HepG2 (cell line): ENCODE results near the gene UNKL. TPM values are rescaled to one million over a fixed set of nuclear protein-coding genes. Genes with fewer than 3 reads are reported as not detected.

Source experiments
- ATM ChIP-seq: fragments of 450-650 bp; IDR thresholded peaks from 2 replicates; pipeline ENCODE4 v1.7.1; 2017; ENCODE audit warnings: mild to moderate bottlenecking, borderline replicate concordance
- FOSL1 ChIP-seq: sonication (generic); formaldehyde crosslinking; IDR thresholded peaks from 2 replicates; pipeline ENCODE4 v1.9.0; 2021; ENCODE audit warnings: missing genetic modification reagents, borderline replicate concordance
- HNF1B ChIP-seq: sonication (generic); formaldehyde crosslinking; IDR thresholded peaks from 2 replicates; pipeline ENCODE4 v1.5.1; 2020; ENCODE audit warnings: mild to moderate bottlenecking, moderate library complexity, missing genetic modification reagents
- HNRNPH1 ChIP-seq: fragments of 200-400 bp; formaldehyde crosslinking; optimal IDR thresholded peaks from 2 replicates; pipeline ENCODE3; 2017; ENCODE audit warnings: mild to moderate bottlenecking, low read depth, low read length
- IKZF1 ChIP-seq: fragments of 450-650 bp; IDR thresholded peaks from 2 replicates; pipeline ENCODE4 v1.7.1; 2016
- KLF15 ChIP-seq: sonication (generic); formaldehyde crosslinking; IDR thresholded peaks from 2 replicates; pipeline ENCODE4 v1.8.1; 2023; ENCODE audit warnings: borderline replicate concordance, mild to moderate bottlenecking, inconsistent platforms, missing genetic modification reagents, mixed read lengths
- MAF1 ChIP-seq: sonication (generic); formaldehyde crosslinking; IDR thresholded peaks from 2 replicates; pipeline ENCODE4 v1.5.0; 2020; ENCODE audit warnings: missing genetic modification reagents, borderline replicate concordance
- MXI1 ChIP-seq: IDR thresholded peaks from 3 replicates; pipeline ENCODE4 v1.6.1; 2012; ENCODE audit warnings: low read depth, low read length, inconsistent platforms, borderline replicate concordance
- NAIF1 ChIP-seq: sonication (generic); formaldehyde crosslinking; IDR thresholded peaks from 2 replicates; pipeline ENCODE4 v1.5.0; 2020; ENCODE audit warnings: mild to moderate bottlenecking, missing genetic modification reagents, borderline replicate concordance
- NPAS2 ChIP-seq: sonication (generic); formaldehyde crosslinking; IDR thresholded peaks from 2 replicates; pipeline ENCODE4 v1.8.0; 2022; ENCODE audit warnings: mild to moderate bottlenecking, missing genetic modification reagents, borderline replicate concordance
- NR1H2 ChIP-seq: sonication (generic); formaldehyde crosslinking; IDR thresholded peaks from 2 replicates; pipeline ENCODE4 v1.8.1; 2022; ENCODE audit warnings: low read depth, missing genetic modification reagents, borderline replicate concordance
- PAF1 ChIP-seq: IDR thresholded peaks from 2 replicates; pipeline ENCODE4 v1.6.1; 2016; ENCODE audit warnings: missing genetic modification reagents, missing compliant biosample characterization
- PHF8 ChIP-seq: sonication (generic); formaldehyde crosslinking; IDR thresholded peaks from 2 replicates; pipeline ENCODE4 v1.5.0; 2020; ENCODE audit warnings: missing genetic modification reagents
- POLR2AphosphoS2 ChIP-seq: IDR thresholded peaks from 2 replicates; pipeline ENCODE4 v1.6.1; 2011; ENCODE audit warnings: low read depth, low read length, improper control_type of control experiment
- THAP11 ChIP-seq: IDR thresholded peaks from 2 replicates; pipeline ENCODE4 v1.6.1; 2016; ENCODE audit warnings: missing biosample characterization, missing genetic modification reagents
- ZBED4 ChIP-seq: sonication (generic); formaldehyde crosslinking; IDR thresholded peaks from 2 replicates; pipeline ENCODE4 v1.4.0; 2020; ENCODE audit warnings: missing genetic modification reagents, borderline replicate concordance
- ZBTB21 ChIP-seq: sonication (generic); formaldehyde crosslinking; IDR thresholded peaks from 2 replicates; pipeline ENCODE4 v1.4.0; 2020; ENCODE audit warnings: missing genetic modification reagents
- ZFP62 ChIP-seq: sonication (generic); formaldehyde crosslinking; IDR thresholded peaks from 2 replicates; pipeline ENCODE4 v1.4.0; 2020; ENCODE audit warnings: missing genetic modification reagents
- ZFX ChIP-seq: sonication (generic); formaldehyde crosslinking; IDR thresholded peaks from 2 replicates; pipeline ENCODE4 v1.4.0; 2020; ENCODE audit warnings: mild to moderate bottlenecking, low read depth, missing genetic modification reagents, moderate library complexity
- ZNF20 ChIP-seq: sonication (generic); formaldehyde crosslinking; IDR thresholded peaks from 2 replicates; pipeline ENCODE4 v1.4.0; 2020; ENCODE audit warnings: mild to moderate bottlenecking, moderate library complexity, missing genetic modification reagents
- ZNF839 ChIP-seq: sonication (generic); formaldehyde crosslinking; IDR thresholded peaks from 2 replicates; pipeline ENCODE4 v1.4.0; 2020; ENCODE audit warnings: missing genetic modification reagents, mild to moderate bottlenecking, borderline replicate concordance
- polyA plus RNA-seq, 8 experiments: library from polyadenylated mRNA; depleted of rRNA in 3 of 8; stranded (reverse) in 7 of 8; unstranded in 1 of 8; fragments of >200 nt; fragmentation: Illumina TruSeq in 4 of 8; extraction: Trizol in 4 of 8; gene quantifications; 2 replicates each; pipeline versions ENCODE4 v1.2.1 to v1.2.3, GENCODE V29; 2011 to 2016; ENCODE audit warnings: low read depth in 4 of 8, missing spikeins in 1 of 8, mixed read lengths in 1 of 8; ENCODE audit not compliant: insufficient read depth in 1 of 8
- total RNA-seq, 5 experiments: library from RNA; depleted of rRNA; stranded (reverse); fragments of >200 nt; fragmentation: Illumina TruSeq; extraction: Trizol; gene quantifications; 2 replicates each; pipeline ENCODE4 v1.2.3, GENCODE V29; 2016; ENCODE audit warnings: low read depth in 1 of 5
- TF ChIP-seq, protein P1 (sequence below): sonication (generic); formaldehyde crosslinking; IDR thresholded peaks from 2 replicates; pipeline ENCODE4 v1.4.0; 2020; ENCODE audit warnings: missing genetic modification reagents

Gene UNKL
- total and polyA plus RNA-seq, 2 of the 13 experiments (the other 11 are each of a cell fraction or from before 2014, with no cell fraction given): 10.4 to 17.6 TPM

DNA sequence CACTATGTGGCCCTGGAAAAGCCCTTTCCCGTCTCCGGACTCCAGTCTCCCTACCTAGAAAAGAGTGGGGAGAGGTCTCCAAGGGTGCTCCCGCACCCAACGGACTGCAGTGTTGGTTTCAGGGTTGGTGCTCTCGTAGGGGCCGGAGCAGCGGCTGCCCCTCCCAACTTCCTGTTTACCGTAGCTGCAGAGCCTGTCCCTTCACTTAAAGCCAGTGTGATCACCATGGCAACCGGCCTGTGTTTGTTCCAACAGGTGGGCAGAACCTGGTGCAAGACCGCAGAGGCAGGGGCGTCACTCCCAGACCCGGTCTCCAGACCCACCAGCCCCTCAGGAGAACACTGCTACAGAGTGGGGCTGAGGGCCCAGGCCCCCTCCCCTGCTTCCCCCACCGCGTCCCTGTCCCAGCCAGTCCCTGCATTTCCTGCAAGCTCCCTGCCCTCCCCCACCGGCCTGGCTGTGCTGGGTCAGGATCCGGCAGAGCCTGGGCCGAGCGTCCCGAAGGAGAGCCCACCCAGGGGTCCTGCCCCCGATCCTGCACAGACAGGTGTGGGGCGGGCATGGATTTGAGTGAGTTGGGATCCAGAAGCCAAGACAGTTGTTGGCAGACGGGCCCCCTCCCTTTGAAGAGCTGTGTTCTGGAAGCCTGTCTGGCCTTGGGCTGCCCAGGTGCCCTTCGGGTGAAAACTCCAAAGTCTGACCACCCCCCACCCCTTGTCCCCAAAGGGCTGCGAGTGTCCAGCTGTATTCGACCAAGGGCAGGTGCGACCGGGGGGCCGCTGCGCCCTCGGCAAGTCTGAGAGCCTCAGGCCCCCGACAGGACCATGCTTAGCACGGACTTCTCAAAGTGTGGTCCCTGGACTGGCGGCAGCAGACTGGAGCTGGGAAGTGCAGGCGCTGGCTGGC is 82.5 kb downstream of the UNKL start (continued):
- TF ChIP-seq ZFX (CRISPR knock-in tag) (peak; percentile 73), NR1H2 (CRISPR knock-in tag) (no peak), IKZF1 (no peak), FOSL1 (no peak), ZNF839 (no peak), KLF15 (CRISPR knock-in tag) (no peak), POLR2AphosphoS2 (no peak), NPAS2 (CRISPR knock-in tag) (no peak), ZFP62 (no peak), ZBED4 (CRISPR knock-in tag) (no peak), ZBTB21 (no peak), PHF8 (peak; percentile 17; the same call in 1 of the 2 replicates), HNF1B (CRISPR knock-in tag) (no peak; the same call in none of the 2 replicates), ZNF20 (no peak), ATM (no peak), MAF1 (CRISPR knock-in tag) (no peak), HNRNPH1 (no peak), THAP11 (CRISPR knock-in tag) (no peak), MXI1 (peak; percentile 80; the same call in 1 of the 3 replicates), PAF1 (no peak), NAIF1 (CRISPR knock-in tag) (no peak)
- TF ChIP-seq, protein P1, sequence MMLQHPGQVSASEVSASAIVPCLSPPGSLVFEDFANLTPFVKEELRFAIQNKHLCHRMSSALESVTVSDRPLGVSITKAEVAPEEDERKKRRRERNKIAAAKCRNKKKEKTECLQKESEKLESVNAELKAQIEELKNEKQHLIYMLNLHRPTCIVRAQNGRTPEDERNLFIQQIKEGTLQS (CRISPR knock-in tag): no peak
